Adrenal gland (tissue), 12 donors: ENCODE data around the gene SLC22A15. TPM values are rescaled to one million over a fixed set of nuclear protein-coding genes. Genes with fewer than 3 reads are reported as not detected.

Experiments
- DNase-seq, 7 donors: peaks; one replicate each; pipeline ENCODE4 v3.0.0-alpha.2; 2019 to 2020
- H3K27ac ChIP-seq, 5 donors: fragments of 200-600 bp; sonication (generic) in 4 of 5; 1 replicate in 3 of 5; 2 replicates in 2 of 5; pipeline versions ENCODE4 v1.5.1 to v1.8.0; 2016 to 2020; ENCODE audit warnings: mild to moderate bottlenecking in 1 of 5
- H3K27me3 ChIP-seq: fragments of 200-600 bp; 2 replicates; pipeline ENCODE4 v1.8.0; 2021
- H3K36me3 ChIP-seq, 2 donors: fragments of 200-600 bp; replicated peaks in 1 of 2; 1 replicate in 1 of 2; 2 replicates in 1 of 2; pipeline versions ENCODE4 v1.5.1 to v1.8.0; 2018 to 2022
- H3K4me1 ChIP-seq, 2 donors: fragments of 200-600 bp; replicated peaks in 1 of 2; 1 replicate in 1 of 2; 2 replicates in 1 of 2; pipeline versions ENCODE4 v1.5.1 to v1.8.0; 2018 to 2021
- H3K4me3 ChIP-seq, 4 donors: fragments of 200-600 bp; sonication (generic) in 3 of 4; one replicate each; pipeline ENCODE4 v1.5.1; 2016 to 2018
- H3K9me3 ChIP-seq, 3 donors: fragments of 200-600 bp; sonication (generic) in 1 of 3; replicated peaks in 1 of 3; 1 replicate in 2 of 3; 2 replicates in 1 of 3; pipeline versions ENCODE4 v1.5.1 to v1.8.0; 2016 to 2021
- POLR2A ChIP-seq, 2 donors: fragments of 450-650 bp; IDR thresholded peaks; one replicate each; pipeline ENCODE4 v1.6.1; 2017; ENCODE audit warnings: antibody characterized with exemption in 2 of 2, mild to moderate bottlenecking in 2 of 2, moderate library complexity in 1 of 2
- WGBS, 4 donors: extraction: QIAGEN DNeasy Blood & Tissue Kit in 2 of 4; methylation state at CpG; one replicate each; pipeline versions ENCODE4 v1.1.5 to v1.1.7; 2013 to 2017; 5-methylcytosine and 5-hydroxymethylcytosine counted together
- intact Hi-C, 2 donors: fragments of 100-400 bp; cut with DNase I; formaldehyde crosslinking; loops; one replicate each; pipeline versions ENCODE4 v1.14.1 to v1.15.0; 2022 to 2023
- polyA plus RNA-seq, 3 donors: library from polyadenylated mRNA; stranded (reverse); fragments of 200-250 nt in 2 of 3; fragments of 350-450 nt in 1 of 3; fragmentation: Illumina TruSeq in 1 of 3; extraction: RNeasy Lipid Tissue Mini Kit (QIAGEN cat#74804) in 1 of 3; gene quantifications; one replicate each; pipeline ENCODE4 v1.2.3, GENCODE V29; 2013 to 2014
- total RNA-seq, 9 donors: library from RNA; depleted of rRNA in 4 of 9; stranded (reverse); fragments of >200 nt in 4 of 9; fragments of 120-200 nt in 1 of 9; fragmentation: NEBNext Ultra II Directional in 1 of 9; extraction: Animal tissue kit (Norgen Biotek cat#: 25700) in 1 of 9; gene quantifications; one replicate each; pipeline versions ENCODE4 v1.1.0 to v1.2.4, GENCODE V29; 2013 to 2023
- TF ChIP-seq, protein P1 (sequence below), 6 experiments: fragments of 450-650 bp in 4 of 6; fragments of 200-600 bp in 2 of 6; sonication (generic) in 1 of 6; IDR thresholded peaks; 1 replicate in 5 of 6; 2 replicates in 1 of 6; pipeline versions ENCODE4 v1.5.1 to v1.8.0; 2016 to 2021; ENCODE audit warnings: antibody characterized with exemption in 6 of 6, mild to moderate bottlenecking in 2 of 6, moderate library complexity in 1 of 6
- donor health status: healthy with polysubstance abuse.
- donor health status: Bipolar disorder and iron deficiency.
- donor health status: DM: yes; HTN: yes; CAD: no.
- donor health status: DM: no; HTN: no; CAD: no.
- donor health status: DM: no; HTN: no; CAD: no.
- donor health status: DM: yes; HTN: yes; CAD: no.

The SLC22A15 gene
- total and polyA plus RNA-seq, 12 donors = 1.2 to 27.2 (median 5.8) TPM

DNA sequence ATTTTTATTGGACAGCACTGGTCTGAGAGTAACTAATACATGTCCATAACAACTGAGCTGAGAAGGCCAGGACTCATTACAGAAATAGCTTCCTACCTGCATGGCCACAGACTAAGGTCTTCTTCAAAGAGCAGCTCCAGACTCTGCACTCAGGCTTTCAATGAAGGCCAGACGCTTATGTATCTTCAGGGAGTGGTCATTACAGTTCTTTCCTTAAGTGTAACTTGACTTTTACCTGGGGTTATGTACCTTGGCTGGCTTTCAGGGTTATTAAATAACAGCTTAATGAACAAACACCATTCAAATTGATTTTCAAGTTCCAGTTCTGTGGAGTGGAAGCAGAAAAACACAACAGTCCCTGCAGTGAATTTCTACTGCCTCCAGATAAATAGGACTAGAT is 23.8 kb upstream of the SLC22A15 start:
- Histone ChIP-seq H3K36me3 (no peaks in the 10 kb centered on the region), H3K9me3 (no peaks in the 10 kb centered on the region), H3K27ac (no peak overlapping the region), H3K27me3 (no peaks in the 10 kb centered on the region), H3K4me3 (no peak overlapping the region), H3K4me1 (no peaks in the 10 kb centered on the region)
- intact Hi-C loops = no loop called here
- no peak for DNase-seq
- TF ChIP-seq POLR2A (IDR thresholded peaks at IDR 0.05) = no peak
- TF ChIP-seq, protein P1, sequence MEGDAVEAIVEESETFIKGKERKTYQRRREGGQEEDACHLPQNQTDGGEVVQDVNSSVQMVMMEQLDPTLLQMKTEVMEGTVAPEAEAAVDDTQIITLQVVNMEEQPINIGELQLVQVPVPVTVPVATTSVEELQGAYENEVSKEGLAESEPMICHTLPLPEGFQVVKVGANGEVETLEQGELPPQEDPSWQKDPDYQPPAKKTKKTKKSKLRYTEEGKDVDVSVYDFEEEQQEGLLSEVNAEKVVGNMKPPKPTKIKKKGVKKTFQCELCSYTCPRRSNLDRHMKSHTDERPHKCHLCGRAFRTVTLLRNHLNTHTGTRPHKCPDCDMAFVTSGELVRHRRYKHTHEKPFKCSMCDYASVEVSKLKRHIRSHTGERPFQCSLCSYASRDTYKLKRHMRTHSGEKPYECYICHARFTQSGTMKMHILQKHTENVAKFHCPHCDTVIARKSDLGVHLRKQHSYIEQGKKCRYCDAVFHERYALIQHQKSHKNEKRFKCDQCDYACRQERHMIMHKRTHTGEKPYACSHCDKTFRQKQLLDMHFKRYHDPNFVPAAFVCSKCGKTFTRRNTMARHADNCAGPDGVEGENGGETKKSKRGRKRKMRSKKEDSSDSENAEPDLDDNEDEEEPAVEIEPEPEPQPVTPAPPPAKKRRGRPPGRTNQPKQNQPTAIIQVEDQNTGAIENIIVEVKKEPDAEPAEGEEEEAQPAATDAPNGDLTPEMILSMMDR (IDR thresholded peaks at IDR 0.05) = no peak
- WGBS, 4 donors = 0% methylated on average over 1 of the region's 1 CpG

DNA sequence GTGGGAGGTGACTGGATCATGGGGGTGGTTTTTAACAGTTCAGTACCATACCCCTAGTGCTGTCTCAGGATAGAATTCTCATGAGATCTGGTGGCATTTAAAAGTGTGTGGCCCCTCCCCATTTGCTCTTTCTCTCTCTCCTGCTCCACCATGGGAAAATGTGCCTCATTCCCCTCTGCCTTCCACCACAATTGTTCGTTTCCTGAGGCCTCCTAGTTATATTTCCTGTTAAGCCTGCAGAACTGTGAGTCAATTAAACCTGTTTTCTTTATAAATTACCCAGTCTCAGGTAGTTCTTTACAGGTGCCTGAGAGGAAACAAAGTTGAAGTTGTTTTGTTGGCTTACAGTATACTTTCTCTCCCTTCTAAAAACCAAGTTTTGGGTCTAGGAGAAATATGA is 23.1 kb upstream of the SLC22A15 start:
- intact Hi-C loops = no loop called here
- 66 to 88% (median 77%) methylated on average over 1 of the region's 1 CpG for WGBS, 4 donors
- no peaks in the 10 kb centered on the region for H3K4me1 ChIP-seq
- H3K27me3 ChIP-seq = no peaks in the 10 kb centered on the region
- H3K36me3 ChIP-seq = no peaks in the 10 kb centered on the region
- no peak for DNase-seq
- no peak overlapping the region for H3K4me3 ChIP-seq
- TF ChIP-seq, protein P1 (IDR thresholded peaks at IDR 0.05) = no peak
- no peak for TF ChIP-seq POLR2A (IDR thresholded peaks at IDR 0.05)
- no peaks in the 10 kb centered on the region for H3K9me3 ChIP-seq
- H3K27ac ChIP-seq = no peak overlapping the region

DNA sequence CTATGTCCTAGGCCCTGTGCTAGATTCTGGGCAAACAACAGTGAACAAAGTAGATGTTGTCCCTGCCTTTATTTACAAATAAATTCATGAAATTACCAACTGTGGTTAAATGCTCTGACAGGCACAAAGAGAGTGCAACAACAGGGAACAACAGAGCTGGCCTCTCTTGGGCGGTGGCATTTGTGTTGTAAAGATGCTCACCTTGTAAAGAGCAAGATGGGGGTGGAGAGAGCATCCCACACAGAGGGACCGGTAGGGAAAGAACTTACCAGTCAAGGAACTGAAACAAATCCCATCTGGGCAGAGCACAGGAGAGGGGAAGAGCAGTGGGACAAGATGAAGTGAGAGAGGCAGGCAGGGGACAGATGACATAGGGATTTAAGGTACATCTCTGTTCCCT is 21.6 kb upstream of the SLC22A15 start:
- intact Hi-C loops = no loop called here
- Histone ChIP-seq H3K27me3 (no peaks in the 10 kb centered on the region), H3K27ac (no peak overlapping the region), H3K36me3 (no peaks in the 10 kb centered on the region), H3K9me3 (no peaks in the 10 kb centered on the region), H3K4me3 (no peak overlapping the region), H3K4me1 (no peaks in the 10 kb centered on the region)
- TF ChIP-seq POLR2A (IDR thresholded peaks at IDR 0.05) = no peak
- TF ChIP-seq, protein P1 (IDR thresholded peaks at IDR 0.05) = no peak
- WGBS, 4 donors = 61 to 67% (median 64%) methylated on average over 2 of the region's 2 CpGs
- DNase-seq = no peak

DNA sequence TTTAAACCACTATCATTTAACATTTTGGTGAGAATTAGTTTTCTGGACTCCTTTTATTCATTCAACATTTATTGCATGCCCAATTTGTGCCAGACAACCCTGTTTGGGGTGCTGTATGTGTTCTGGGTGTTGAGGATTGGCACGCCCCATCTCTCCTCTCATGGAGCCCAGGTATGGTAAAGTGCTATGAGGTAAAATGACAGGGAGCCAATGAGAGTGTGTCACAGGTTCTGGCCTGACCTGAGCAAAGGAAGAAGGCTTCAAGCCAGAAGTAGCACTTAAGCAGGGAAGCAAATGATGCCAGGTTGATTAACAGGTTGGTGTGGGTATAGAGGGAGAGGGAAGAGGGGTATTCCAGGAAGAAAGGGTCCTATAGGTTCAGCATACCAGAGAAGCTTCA is 21.1 kb upstream of the SLC22A15 start:
- intact Hi-C loops = no loop called here

More for the DNA sequence above, 21.1 kb upstream of the SLC22A15 start:
- Histone ChIP-seq H3K4me3 (no peak overlapping the region), H3K27ac (no peak overlapping the region), H3K9me3 (no peaks in the 10 kb centered on the region), H3K36me3 (no peaks in the 10 kb centered on the region), H3K4me1 (no peaks in the 10 kb centered on the region), H3K27me3 (no peaks in the 10 kb centered on the region)
- TF ChIP-seq POLR2A (IDR thresholded peaks at IDR 0.05) = no peak
- TF ChIP-seq, protein P1 (IDR thresholded peaks at IDR 0.05) = no peak
- no peak for DNase-seq
- 86 to 96% (median 94%) methylated on average over 1 of the region's 1 CpG for WGBS, 4 donors
